H9 (cell line): ENCODE results near the gene SHANK1. TPM values are rescaled to one million over a fixed set of nuclear protein-coding genes. Genes with fewer than 3 reads are reported as not detected.

Experiments
- DNase-seq: peaks from one replicate; pipeline ENCODE4 v3.0.0-alpha.2; 2017
- H2AFZ ChIP-seq: one replicate; pipeline ENCODE4 v1.6.1; 2013; ENCODE audit warnings: mild to moderate bottlenecking, low read length, control low read depth, moderate library complexity
- H2AK5ac ChIP-seq: 2 replicates; pipeline ENCODE4 v1.6.1; 2013; ENCODE audit warnings: low read length, control low read depth, mixed read lengths; ENCODE audit not compliant: insufficient read length
- H2BK120ac ChIP-seq: one replicate; pipeline ENCODE4 v1.6.1; 2013; ENCODE audit warnings: low read depth, mild to moderate bottlenecking, low read length, control low read depth, inconsistent platforms; ENCODE audit not compliant: poor library complexity, severe bottlenecking
- H2BK12ac ChIP-seq: 2 replicates; pipeline ENCODE4 v1.6.1; 2013; ENCODE audit warnings: low read length, control low read depth, mixed read lengths, low read depth; ENCODE audit not compliant: insufficient read length
- H2BK15ac ChIP-seq: 2 replicates; pipeline ENCODE4 v1.6.1; 2013; ENCODE audit warnings: low read depth, low read length, control low read depth
- H2BK20ac ChIP-seq: one replicate; pipeline ENCODE4 v1.6.1; 2013; ENCODE audit warnings: low read depth, mild to moderate bottlenecking, low read length, control low read depth, inconsistent platforms; ENCODE audit not compliant: poor library complexity, severe bottlenecking
- H2BK5ac ChIP-seq: 2 replicates; pipeline ENCODE4 v1.6.1; 2013; ENCODE audit warnings: low read length, control low read depth, mixed read lengths; ENCODE audit not compliant: insufficient read length
- H3K14ac ChIP-seq: 2 replicates; pipeline ENCODE4 v1.6.1; 2013; ENCODE audit warnings: low read length, control low read depth; ENCODE audit not compliant: insufficient read depth
- H3K18ac ChIP-seq: 2 replicates; pipeline ENCODE4 v1.6.1; 2013; ENCODE audit warnings: low read depth, mild to moderate bottlenecking, mixed read lengths, low read length, control low read depth; ENCODE audit not compliant: insufficient read length
- H3K23ac ChIP-seq: 2 replicates; pipeline ENCODE4 v1.6.1; 2013; ENCODE audit warnings: low read length, control low read depth, mixed read lengths, low read depth; ENCODE audit not compliant: insufficient read length
- H3K23me2 ChIP-seq: 2 replicates; pipeline ENCODE4 v1.6.1; 2013; ENCODE audit warnings: low read depth, mild to moderate bottlenecking, mixed read lengths, low read length, control low read depth; ENCODE audit not compliant: insufficient read length, poor library complexity, severe bottlenecking
- H3K27ac ChIP-seq: 2 replicates; pipeline ENCODE4 v1.5.1; 2013; ENCODE audit warnings: low read length, control low read depth, mixed read lengths, low read depth; ENCODE audit not compliant: insufficient read length
- H3K27me3 ChIP-seq: 2 replicates; pipeline ENCODE4 v1.6.1; 2013; ENCODE audit warnings: low read length, control low read depth, inconsistent platforms; ENCODE audit not compliant: insufficient read depth
- H3K4ac ChIP-seq: 2 replicates; pipeline ENCODE4 v1.6.1; 2013; ENCODE audit warnings: low read depth, mild to moderate bottlenecking, control low read depth, inconsistent platforms, low read length, moderate library complexity
- H3K4me1 ChIP-seq: 2 replicates; pipeline ENCODE4 v1.6.1; 2013; ENCODE audit warnings: low read length, control low read depth, inconsistent platforms; ENCODE audit not compliant: insufficient read depth
- H3K4me2 ChIP-seq: 2 replicates; pipeline ENCODE4 v1.6.1; 2013; ENCODE audit warnings: low read length, control low read depth, mixed read lengths; ENCODE audit not compliant: insufficient read length, insufficient read depth
- H3K56ac ChIP-seq: 2 replicates; pipeline ENCODE4 v1.6.1; 2013; ENCODE audit warnings: low read depth, mild to moderate bottlenecking, mixed read lengths, low read length, control low read depth; ENCODE audit not compliant: insufficient read length
- H3K79me1 ChIP-seq: 2 replicates; pipeline ENCODE4 v1.6.1; 2013; ENCODE audit warnings: low read depth, mild to moderate bottlenecking, moderate library complexity, low read length, control low read depth, inconsistent platforms; ENCODE audit not compliant: insufficient read depth, poor library complexity, severe bottlenecking
- H3K79me2 ChIP-seq: 2 replicates; pipeline ENCODE4 v1.6.1; 2013; ENCODE audit warnings: low read length, control low read depth, inconsistent platforms; ENCODE audit not compliant: insufficient read depth
- H3K9ac ChIP-seq: 2 replicates; pipeline ENCODE4 v1.6.1; 2013; ENCODE audit warnings: low read length, control low read depth, mixed read lengths; ENCODE audit not compliant: insufficient read length; ENCODE audit errors: extremely low read depth
- H3K9me3 ChIP-seq: one replicate; pipeline ENCODE4 v1.6.1; 2013; ENCODE audit warnings: low read depth, low read length, inconsistent platforms; ENCODE audit not compliant: control insufficient read depth
- H3T11ph ChIP-seq: one replicate; pipeline ENCODE4 v1.6.1; 2013; ENCODE audit warnings: mild to moderate bottlenecking, low read length, control low read depth, inconsistent platforms
- H4K20me1 ChIP-seq: one replicate; pipeline ENCODE4 v1.6.1; 2013; ENCODE audit not compliant: control insufficient read depth, insufficient read length, insufficient read depth
- H4K5ac ChIP-seq: 2 replicates; pipeline ENCODE4 v1.6.1; 2013; ENCODE audit warnings: low read depth, mild to moderate bottlenecking, mixed read lengths, low read length, control low read depth; ENCODE audit not compliant: insufficient read length
- H4K8ac ChIP-seq: replicated peaks from 2 replicates; pipeline ENCODE4 v1.6.1; 2013; ENCODE audit warnings: low read length, control low read depth, mixed read lengths, low read depth; ENCODE audit not compliant: insufficient read length
- H4K91ac ChIP-seq: 2 replicates; pipeline ENCODE4 v1.6.1; 2013; ENCODE audit warnings: low read depth, mild to moderate bottlenecking, moderate library complexity, mixed read lengths, low read length, control low read depth; ENCODE audit not compliant: insufficient read length
- H3K27ac Mint-ChIP-seq, 3 experiments: 2 replicates in 2 of 3; 3 replicates in 1 of 3; pipeline ENCODE4 v1.8.0; 2020 to 2021; ENCODE audit warnings: mixed read lengths in 3 of 3, mild to moderate bottlenecking in 1 of 3, moderate library complexity in 1 of 3
- H3K27me3 Mint-ChIP-seq: 2 replicates; pipeline ENCODE4 v1.8.0; 2021; ENCODE audit warnings: low read depth, mild to moderate bottlenecking, moderate library complexity, mixed read lengths
- H3K36me3 Mint-ChIP-seq, 3 experiments: 2 replicates in 2 of 3; 3 replicates in 1 of 3; pipeline ENCODE4 v1.8.0; 2020 to 2021; ENCODE audit warnings: low read depth in 3 of 3, mixed read lengths in 3 of 3; ENCODE audit not compliant: insufficient read depth in 1 of 3
- H3K4me1 Mint-ChIP-seq, 2 experiments: 2 replicates each; pipeline ENCODE4 v1.8.0; 2020; ENCODE audit warnings: mixed read lengths in 2 of 2
- H3K4me3 Mint-ChIP-seq, 2 experiments: 2 replicates in 1 of 2; 3 replicates in 1 of 2; pipeline ENCODE4 v1.8.0; 2020 to 2021; ENCODE audit warnings: mild to moderate bottlenecking in 2 of 2, mixed read lengths in 2 of 2, moderate library complexity in 1 of 2
- H3K9me3 Mint-ChIP-seq, 2 experiments: 2 replicates in 1 of 2; 3 replicates in 1 of 2; pipeline ENCODE4 v1.8.0; 2020; ENCODE audit warnings: mild to moderate bottlenecking in 2 of 2, mixed read lengths in 2 of 2, moderate library complexity in 1 of 2
- WGBS: extraction: QIAGEN DNeasy Blood & Tissue Kit; methylation state at CpG from one replicate; pipeline ENCODE4 v1.1.7; 2013; ENCODE audit warnings: missing lambda C conversion rate, low lambda C conversion rate, mixed read lengths; ENCODE audit not compliant: insufficient read length; ENCODE audit errors: extremely low coverage; 5-methylcytosine and 5-hydroxymethylcytosine counted together
- total RNA-seq: library from RNA; stranded (reverse); gene quantifications from 2 replicates; pipeline ENCODE4 v1.2.1, GENCODE V29; 2021
- TF ChIP-seq, protein P1 (sequence below): fragments of 200-600 bp; sonication (generic); conservative IDR thresholded peaks from 3 replicates; pipeline ENCODE4 v1.8.0; 2021; ENCODE audit warnings: antibody characterized with exemption, mild to moderate bottlenecking

SHANK1 gene
- total RNA-seq, 1 experiment from 2014 or later = 1.7 TPM

DNA sequence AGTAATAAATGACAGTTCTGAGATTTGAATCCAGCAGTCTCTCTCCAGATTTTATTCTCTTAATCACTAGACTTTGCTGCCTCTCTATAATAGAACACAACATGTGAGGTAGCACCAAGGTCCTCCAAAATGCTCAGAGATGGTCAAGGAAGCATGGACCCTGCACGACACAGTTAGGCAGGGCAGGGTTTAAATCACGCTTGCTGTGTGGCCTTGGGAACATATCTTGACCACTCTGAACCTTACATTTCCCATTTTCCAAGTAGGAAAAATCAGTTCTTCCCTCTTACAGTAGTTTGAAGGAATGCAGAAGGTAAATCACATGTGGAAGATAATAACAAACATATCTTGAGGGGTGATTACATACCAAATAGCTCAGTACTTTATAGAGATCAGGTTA is 86.2 kb downstream of the SHANK1 start:
- H3K9me3 ChIP-seq = peaks cover 18% of the 10 kb centered on the region
- peaks cover 54% of the 10 kb centered on the region for H3K27me3 Mint-ChIP-seq
- H2BK5ac ChIP-seq = no peak overlapping the region
- H3K9ac ChIP-seq = no peak overlapping the region
- H3K4me2 ChIP-seq = no peak overlapping the region
- H3K27ac Mint-ChIP-seq = no peak overlapping the region
- H4K20me1 ChIP-seq = no peaks in the 10 kb centered on the region
- no peak overlapping the region for H3K23ac ChIP-seq
- no peak for DNase-seq
- no peak overlapping the region for H4K5ac ChIP-seq
- H3K56ac ChIP-seq = no peak overlapping the region
- H3K18ac ChIP-seq = no peak overlapping the region
- H3K79me1 ChIP-seq = no peaks in the 10 kb centered on the region
- H2BK12ac ChIP-seq = no peak overlapping the region
- no peak overlapping the region for H4K8ac ChIP-seq
- H3K23me2 ChIP-seq = no peaks in the 10 kb centered on the region
- no peak overlapping the region for H3T11ph ChIP-seq
- H3K27ac ChIP-seq = no peak overlapping the region
- H3K9me3 Mint-ChIP-seq = peaks cover 30 to 31% of the 10 kb centered on the region in 2 experiments
- TF ChIP-seq, protein P1, sequence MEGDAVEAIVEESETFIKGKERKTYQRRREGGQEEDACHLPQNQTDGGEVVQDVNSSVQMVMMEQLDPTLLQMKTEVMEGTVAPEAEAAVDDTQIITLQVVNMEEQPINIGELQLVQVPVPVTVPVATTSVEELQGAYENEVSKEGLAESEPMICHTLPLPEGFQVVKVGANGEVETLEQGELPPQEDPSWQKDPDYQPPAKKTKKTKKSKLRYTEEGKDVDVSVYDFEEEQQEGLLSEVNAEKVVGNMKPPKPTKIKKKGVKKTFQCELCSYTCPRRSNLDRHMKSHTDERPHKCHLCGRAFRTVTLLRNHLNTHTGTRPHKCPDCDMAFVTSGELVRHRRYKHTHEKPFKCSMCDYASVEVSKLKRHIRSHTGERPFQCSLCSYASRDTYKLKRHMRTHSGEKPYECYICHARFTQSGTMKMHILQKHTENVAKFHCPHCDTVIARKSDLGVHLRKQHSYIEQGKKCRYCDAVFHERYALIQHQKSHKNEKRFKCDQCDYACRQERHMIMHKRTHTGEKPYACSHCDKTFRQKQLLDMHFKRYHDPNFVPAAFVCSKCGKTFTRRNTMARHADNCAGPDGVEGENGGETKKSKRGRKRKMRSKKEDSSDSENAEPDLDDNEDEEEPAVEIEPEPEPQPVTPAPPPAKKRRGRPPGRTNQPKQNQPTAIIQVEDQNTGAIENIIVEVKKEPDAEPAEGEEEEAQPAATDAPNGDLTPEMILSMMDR = no peak
- no peak overlapping the region for H3K4me3 Mint-ChIP-seq
- no peak overlapping the region for H3K14ac ChIP-seq
- no peak overlapping the region for H2AFZ ChIP-seq
- H2AK5ac ChIP-seq = no peak overlapping the region
- H3K27me3 ChIP-seq = peaks cover 3% of the 10 kb centered on the region; the same call in 1 of the 2 replicates
- no peaks in the 10 kb centered on the region for H3K4me1 ChIP-seq
- peaks cover 9 to 29% (median 22%) of the 10 kb centered on the region in 3 experiments; a peak in 6 of 7 replicates for H3K36me3 Mint-ChIP-seq
- no peak overlapping the region for H3K4ac ChIP-seq
- no peak overlapping the region for H2BK120ac ChIP-seq
- H4K91ac ChIP-seq = no peak overlapping the region
- H3K4me1 Mint-ChIP-seq = peaks cover 5 to 11% of the 10 kb centered on the region in 2 experiments
- no peaks in the 10 kb centered on the region for H3K79me2 ChIP-seq
- no CpG with 5 or more reads among the region's 2 CpGs for WGBS
- H2BK15ac ChIP-seq = no peak overlapping the region
- no peak overlapping the region for H2BK20ac ChIP-seq
